ENCODE data around the gene RBBP8.

DNA sequence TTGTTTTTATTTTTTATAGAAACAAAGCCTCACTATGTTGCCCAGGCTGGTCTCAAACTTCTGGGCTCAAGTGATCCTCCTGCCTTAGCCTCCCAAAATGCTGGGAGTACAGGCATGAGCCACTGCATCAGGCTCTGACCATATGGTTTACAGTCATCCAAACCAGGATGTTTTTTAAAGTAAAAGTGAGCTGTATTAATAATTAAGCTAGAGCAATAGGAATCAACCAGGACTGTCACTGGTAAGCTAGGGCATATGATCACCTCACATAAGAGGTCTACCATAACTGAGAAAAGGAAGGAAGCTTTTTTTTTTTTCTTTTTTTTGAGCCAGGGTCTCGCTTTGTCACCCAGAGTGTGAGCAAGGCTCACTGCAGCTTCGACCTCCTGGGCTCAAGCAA lies 8.5 kb upstream of the RBBP8 start:
- TF ChIP-seq, protein P1, sequence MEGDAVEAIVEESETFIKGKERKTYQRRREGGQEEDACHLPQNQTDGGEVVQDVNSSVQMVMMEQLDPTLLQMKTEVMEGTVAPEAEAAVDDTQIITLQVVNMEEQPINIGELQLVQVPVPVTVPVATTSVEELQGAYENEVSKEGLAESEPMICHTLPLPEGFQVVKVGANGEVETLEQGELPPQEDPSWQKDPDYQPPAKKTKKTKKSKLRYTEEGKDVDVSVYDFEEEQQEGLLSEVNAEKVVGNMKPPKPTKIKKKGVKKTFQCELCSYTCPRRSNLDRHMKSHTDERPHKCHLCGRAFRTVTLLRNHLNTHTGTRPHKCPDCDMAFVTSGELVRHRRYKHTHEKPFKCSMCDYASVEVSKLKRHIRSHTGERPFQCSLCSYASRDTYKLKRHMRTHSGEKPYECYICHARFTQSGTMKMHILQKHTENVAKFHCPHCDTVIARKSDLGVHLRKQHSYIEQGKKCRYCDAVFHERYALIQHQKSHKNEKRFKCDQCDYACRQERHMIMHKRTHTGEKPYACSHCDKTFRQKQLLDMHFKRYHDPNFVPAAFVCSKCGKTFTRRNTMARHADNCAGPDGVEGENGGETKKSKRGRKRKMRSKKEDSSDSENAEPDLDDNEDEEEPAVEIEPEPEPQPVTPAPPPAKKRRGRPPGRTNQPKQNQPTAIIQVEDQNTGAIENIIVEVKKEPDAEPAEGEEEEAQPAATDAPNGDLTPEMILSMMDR (IDR thresholded peaks at IDR 0.05) = no peak
- TF ChIP-seq EZH2 (IDR thresholded peaks at IDR 0.05) (no peak), EZH2phosphoT487 (IDR thresholded peaks at IDR 0.05) (no peak)
